TTC549 (cell line): ENCODE measurements around the gene SH3D19.

Source experiments
- FAIRE-seq: peaks from 2 replicates; lab custom pipeline; 2012; peaks lifted over from hg19 to GRCh38; lab: Jason Lieb, UNC

SH3D19 gene

DNA sequence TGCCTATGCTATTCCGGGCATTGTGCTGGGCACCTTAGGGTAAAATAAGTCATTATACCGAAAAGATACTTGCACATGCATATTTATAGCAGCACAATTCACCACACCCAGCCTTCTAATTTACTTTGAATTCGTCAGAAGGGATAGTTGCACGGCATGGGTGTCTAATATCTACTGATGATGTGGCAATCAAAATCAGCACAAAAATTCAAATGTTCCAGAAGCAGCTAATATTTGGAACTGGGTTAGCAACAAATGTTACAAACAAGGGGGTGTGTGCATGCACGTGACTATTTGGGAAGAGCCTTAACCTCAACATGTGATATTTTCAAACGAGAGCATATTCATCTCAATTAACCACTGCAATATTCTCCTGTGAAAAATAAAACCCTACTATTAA, 128.2 kb downstream of the SH3D19 start:
- no peak for FAIRE-seq

DNA sequence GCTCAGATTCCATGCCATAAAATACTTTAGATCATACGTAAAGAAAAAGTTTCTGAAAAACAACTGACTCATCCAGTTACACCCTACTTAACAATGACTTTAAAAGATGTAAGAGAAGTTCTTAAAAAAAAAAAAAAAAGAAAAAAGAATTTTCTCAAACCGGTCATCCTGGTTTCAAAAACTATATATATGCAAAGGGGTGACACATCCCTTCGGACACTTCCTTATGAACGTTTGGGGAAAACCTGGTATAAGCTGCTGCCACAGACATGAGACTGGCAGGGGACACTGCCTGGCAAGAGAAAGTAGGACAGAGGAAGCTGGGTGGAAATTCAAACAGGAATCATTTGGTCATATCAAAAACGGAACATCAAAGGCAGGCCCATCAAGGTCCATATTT, 129.6 kb downstream of the SH3D19 start:
- FAIRE-seq = no peak

DNA sequence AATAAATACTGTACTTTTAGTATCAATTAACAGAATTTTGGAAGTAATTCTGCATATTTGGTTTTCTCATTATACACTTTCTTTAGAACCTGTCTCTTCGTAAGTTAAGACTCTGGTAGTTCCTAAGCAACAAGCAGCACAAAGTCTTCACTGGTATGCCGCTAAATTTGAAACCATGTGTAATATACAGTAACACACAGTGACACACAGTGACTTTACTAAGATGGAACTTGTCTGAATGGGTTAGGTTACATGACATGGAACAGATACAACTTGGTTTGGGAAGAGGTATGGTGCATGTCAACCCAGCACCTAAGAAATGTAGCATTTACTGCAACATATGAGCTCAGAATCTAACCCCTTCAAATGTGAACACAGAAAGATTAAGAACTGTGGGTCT, 132.0 kb downstream of the SH3D19 start:
- no peak for FAIRE-seq

DNA sequence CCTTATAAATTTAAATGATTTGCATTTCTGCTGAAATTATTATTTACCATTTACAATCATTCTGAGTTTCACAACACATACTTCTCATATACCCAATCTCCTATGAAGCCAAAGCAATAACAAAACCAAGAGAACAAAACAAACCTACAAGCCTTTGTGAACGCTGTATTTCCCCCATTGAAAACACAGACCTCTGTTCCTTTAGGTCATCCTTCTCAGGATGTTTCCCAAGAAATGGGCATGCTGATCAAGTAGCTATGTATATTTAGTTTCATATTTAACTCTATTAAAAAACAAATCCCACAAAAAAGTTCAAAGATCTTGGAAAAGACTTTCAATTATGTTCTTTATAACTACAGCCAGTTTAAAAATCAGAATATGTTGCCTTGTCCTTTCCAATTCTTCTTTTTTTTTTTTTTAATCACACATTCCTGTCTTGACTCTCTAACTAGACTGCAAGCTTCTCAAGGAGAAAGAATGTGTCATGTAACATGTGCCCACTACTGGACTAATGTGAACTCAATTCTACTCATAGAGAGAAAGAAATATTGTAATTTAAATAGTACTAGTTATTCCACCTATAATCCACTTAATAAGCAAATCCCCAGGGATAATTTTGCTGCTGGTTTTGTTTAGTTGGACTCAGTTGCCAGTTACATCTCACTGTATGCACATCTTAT, 132.7 kb downstream of the SH3D19 start:
- FAIRE-seq = no peak

DNA sequence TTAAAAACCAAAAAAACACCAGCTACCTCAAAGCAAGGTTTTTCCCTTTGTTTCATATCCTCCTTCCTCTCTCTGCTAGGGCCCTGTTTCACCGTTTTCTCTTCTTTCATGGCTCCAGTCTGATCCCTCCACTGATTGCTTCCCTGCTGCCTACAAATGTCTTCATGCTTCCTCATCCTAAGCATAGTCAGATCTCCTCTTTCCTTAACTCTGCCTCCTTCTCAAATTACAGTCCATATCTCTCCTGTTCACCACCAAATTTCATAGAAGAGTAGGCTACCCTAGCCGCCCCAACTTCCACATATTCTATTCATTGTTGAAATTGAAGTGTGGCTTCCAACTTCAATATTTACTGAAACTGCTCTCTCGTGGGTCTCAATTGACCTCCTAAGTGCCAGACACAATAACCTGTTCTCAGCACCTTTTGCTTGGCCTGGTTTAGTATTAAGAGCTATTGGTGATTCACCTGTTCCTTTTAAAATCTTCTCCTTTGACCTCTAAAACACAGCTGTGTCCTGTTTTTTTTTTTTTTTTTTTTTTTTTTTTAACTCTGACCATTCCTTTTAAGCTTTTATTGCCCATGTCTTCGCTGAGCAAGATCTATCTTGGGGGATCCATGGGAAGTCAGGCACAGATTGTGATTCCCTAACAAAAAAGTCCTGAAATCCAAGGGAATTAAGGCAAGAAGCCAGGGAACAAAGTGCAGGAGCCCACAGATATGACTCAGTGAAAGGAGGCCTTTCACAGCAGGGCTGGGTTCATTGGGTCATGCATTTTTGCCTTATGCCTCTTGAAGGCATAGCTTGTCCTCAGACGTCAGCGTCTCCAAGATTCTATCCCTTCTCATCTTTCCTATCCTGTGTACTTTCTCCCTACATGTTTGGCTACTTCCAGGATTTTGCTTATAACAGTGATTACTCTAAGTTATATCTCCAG, 140.6 kb downstream of the SH3D19 start:
- FAIRE-seq = no peak

DNA sequence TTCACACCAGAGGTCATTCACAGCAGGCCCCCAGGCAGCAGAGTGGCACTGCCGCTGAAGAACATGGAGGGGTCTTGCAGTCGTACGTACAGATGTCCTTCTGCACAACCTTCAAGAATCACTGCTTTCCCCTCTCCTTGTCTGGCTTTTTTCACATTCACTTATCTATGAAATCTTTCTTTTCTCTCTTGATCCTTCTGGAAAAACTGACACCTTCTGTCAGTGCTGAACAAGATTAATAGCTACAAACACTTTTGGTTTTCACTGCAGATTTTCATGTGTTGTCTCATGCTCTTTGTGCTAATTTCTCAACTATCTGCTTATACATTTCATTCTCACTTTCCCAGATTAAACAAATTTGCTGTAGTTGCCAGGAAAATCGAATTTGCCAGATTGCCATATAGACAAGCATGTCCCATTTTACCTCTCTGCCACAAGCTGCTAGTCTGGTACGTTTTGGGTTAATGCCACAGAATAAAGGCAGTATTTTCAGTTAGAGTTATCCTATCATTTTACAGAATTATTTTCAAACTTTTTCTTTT, 142.9 kb downstream of the SH3D19 start:
- no peak for FAIRE-seq

DNA sequence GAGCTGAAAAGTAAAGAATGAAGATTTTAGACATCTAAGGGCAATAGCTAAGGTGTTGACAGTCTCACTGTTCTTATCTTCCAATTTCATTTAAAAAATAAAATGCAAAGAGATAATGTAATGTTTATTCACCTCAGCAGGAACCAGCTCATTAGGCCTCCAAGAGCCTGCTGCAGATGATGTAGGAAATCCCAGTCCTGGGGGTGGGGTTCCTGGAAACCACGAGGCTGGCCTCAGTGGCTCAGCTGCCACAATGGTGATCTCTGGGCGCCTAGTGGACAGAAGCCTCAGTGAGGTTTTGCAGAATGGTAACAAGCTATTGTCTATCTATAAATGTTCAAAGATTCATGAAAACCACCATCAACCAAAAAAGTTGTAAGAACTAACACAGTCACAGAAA, 148.7 kb downstream of the SH3D19 start:
- no peak for FAIRE-seq

DNA sequence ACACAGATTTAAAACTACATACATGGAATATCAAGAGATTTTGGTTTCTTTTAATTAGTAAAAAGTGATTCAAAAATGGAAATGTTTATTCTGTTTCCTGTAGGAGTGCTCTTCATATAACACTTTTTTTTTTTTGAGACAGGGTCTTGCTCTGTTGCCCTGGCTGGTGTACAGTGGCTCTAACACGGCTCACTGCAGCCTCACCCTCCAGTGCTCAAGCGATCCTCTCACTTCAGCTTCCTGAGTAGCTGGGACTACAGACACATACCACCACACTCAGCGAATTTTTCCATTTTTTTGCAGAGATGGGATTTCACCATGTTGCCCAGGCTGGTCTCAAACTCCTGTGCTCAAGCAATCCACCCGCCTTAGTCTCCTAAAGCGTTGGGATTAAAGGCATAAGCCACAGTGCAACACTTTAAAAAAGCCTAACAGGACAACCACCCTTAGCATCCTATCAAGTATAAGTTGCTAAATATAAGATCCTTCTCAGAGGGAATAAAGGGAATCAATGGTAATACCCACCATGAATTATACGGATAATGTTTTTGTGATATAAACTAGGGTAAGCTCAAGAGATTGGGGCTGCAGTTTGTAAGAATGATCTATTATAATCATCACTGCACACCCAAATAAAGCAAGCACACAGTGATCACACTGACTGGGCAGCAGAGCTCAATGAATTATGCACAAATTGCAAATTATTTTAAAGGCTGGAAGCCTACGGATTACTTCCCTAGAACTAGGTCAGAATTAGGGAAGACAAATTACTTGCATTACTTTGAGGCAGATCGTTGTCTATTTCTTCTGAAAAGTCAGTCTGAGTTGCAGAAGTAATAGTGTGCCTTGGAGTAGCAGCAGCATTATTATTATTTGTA, 149.4 kb downstream of the SH3D19 start:
- FAIRE-seq = no peak

DNA sequence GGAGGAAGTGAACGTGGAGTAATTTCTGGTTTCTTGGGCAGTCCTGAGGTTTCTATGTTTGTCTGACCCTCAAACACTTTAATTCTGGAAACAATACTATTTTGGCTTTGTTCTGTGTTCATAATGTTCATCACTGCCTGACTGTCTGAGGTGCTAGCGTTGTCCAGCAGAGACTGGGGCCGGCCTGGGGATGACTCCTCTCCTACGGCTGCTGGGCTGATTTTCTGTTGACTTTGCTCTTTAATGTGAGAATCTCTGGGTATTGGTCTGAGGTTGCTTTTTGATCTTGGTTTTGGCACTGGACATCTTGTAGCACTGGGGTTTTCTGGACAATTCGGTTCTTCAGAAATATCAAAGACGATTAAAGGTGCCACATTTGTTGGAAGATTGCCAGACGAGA, 150.2 kb downstream of the SH3D19 start:
- no peak for FAIRE-seq

DNA sequence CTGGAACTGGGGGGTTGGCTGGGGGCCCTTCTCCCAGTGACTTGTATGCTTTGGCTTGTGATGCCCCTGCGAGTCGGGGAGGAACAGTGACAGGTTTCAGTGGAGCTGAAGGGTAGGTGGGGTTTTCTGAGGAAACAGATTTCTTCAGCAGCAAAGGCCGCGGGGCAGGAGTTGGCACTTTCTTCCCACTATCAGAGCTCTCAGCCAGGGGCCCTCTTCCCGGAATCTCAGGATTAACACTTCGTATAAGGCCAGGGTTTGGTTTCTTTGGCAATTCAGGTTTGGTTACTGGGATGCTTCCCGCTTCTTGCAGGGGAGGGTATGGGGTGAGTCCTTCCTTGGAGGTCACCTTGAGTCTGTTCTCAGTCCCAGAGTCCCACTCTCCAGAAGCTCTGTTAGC, 150.6 kb downstream of the SH3D19 start:
- no peak for FAIRE-seq

DNA sequence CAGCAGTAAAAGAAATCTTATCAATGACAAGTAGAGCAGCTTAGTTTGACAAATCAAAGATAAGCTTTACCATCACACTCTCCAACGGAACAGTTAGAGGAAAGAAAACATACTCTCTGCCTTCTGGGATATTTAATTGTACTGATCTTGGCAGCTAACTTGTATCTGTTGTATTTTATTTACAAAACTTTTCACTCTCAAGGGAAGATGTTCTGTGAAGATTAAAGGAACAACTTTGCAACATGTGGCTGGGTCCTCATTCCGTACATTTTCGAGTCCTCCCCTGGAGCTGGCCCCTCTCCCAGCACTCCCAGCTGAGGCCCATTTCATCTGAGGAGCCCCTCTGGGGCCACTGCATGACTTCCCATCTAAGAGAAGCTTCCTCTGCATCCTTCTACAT, 151.5 kb downstream of the SH3D19 start:
- FAIRE-seq = no peak

DNA sequence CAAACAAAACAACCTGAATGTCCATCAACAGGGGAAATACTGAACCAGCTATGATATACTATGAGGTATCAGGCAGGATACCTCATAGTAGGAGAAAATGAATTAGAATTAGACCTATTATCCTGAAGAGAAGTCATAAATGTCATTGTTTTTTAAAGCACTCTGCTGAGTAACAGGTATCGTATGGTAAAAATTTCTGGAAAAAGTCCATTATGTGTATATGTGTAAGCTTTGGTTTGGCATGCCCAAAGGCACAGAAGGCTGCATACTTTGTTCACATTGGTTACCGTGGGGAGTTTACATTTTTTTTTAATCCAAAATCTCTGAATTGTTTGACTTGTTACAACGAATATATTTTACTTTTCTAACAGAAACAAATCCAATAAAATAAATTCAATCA, 155.5 kb downstream of the SH3D19 start:
- FAIRE-seq = no peak

DNA sequence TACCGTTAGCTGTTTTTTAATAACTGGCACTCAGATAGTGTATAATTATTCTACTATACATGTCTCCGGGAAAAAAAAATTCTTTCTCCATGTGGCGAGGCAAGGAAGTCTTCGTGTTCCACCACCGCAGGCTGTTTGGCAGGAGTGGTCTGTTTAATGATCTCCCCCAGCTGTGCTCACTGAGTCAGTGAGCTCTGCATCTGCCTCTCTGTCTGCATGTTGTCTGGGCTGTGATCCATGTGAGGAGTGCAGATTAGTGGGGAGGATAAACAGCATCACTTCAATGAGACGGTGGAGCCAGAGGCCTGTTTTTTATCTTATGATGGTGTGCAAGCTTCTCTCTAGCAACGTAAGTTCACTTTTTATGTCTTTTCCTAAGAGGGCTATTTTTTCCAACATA, 156.2 kb downstream of the SH3D19 start:
- FAIRE-seq = no peak

DNA sequence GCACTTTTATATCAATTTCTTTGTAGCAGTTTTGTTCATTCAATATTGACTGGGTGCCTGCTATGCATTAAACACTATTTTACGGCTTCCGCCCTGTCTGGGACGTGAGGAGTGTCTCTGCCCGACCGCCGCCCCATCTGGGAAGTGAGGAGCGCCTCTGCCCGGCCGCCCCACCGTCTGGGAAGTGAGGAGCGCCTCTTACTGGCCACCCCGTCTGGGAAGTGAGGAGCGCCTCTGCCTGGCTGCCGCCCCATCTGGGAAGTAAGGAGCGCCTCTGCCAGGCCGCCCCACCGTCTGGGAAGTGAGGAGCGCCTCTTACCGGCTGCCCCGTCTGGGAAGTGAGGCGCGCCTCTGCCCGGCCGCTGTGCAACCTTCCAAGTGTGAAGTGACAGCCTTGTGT, 157.8 kb downstream of the SH3D19 start:
- no peak for FAIRE-seq

DNA sequence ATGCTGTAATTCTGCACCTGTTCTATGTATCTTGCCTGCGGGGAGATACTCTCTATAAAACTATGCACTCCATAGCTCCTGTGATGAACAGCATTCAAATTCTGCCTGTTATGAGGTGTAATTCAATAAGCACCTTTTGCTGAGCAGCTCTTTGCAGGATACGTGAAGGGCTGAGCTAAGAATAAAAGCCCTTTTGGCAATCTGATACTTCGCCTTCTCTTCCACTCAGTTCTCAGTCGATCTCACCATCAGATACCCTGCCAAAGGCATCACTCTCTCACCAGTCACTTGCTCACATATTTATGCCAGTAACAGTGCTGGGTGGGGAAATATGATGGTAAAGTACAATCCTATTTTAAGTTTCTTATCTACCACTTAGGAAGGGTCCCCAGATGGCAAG, 158.8 kb downstream of the SH3D19 start:
- no peak for FAIRE-seq

DNA sequence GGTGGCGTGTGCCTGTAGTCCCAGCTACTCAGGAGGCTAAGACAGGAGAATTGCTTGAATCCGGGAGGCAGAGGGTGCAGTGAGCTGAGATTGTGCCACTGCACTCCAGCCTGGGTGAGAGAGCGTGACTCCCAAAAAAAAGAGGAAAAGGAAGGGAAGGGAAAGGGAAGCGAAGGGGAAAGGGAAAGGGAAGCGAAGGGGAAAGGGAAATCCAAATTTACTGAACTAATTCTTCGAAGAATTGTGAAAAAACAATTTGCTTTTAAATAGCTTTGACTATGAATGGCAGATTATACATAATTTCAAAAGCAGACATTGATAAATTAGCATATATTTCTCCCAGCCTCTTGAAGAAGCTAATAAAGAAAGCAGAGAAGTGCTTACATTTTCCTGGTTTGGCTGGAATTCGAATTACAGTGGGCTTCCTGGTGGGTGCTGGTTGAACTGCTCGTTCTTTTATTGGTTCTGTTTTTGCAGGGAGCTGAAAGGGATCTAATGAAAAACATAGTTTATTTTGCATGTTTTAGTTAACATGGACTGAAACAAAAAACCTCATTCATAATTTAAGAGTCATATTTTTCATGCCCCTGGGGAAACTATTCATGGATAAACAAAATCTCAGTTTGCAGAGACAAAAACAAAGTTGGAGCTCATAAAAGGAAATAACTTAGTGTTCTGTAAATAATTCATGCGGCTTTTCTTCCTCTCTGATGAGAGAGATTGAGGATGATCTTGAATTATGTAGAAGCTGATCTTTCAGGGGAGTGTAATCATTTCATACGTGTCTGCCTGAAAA, 160.0 kb downstream of the SH3D19 start:
- FAIRE-seq = no peak

DNA sequence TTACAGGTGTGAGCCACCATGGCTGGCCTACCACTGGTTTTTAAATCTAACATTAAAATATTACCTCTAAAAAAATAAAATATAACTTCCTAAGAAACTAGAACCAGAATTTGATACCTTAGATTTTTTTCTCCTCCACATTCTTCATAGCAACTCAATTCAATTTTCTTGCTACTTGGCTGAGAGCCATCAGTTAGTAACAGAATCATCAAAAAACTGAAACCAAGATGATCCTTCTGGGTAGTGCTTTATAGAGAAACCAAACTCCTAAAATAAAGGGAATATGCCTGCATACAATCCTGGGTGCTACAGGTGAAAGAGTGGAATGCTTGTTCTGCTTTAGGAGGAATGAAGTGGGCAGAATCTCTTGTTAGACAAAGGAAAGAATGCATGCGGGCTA, 161.6 kb downstream of the SH3D19 start:
- FAIRE-seq = no peak

DNA sequence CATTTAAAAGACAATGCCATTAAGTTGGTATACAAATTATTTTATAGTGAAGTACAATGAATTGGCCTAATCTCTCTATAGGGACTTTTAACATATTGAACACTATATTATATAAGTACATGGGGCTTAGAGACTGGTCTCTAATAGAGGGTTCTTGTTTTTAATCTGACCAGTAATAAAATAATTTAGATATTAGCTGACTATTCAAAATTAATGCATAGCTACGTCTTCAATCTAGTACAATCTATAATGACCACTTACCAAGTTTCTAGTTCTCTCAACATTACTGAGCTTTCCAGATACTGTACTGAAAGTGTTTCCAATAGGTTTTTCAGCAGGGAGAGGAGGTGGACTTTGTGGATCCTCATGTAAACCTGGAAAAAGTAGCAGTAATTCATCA, 166.4 kb downstream of the SH3D19 start:
- FAIRE-seq = no peak

DNA sequence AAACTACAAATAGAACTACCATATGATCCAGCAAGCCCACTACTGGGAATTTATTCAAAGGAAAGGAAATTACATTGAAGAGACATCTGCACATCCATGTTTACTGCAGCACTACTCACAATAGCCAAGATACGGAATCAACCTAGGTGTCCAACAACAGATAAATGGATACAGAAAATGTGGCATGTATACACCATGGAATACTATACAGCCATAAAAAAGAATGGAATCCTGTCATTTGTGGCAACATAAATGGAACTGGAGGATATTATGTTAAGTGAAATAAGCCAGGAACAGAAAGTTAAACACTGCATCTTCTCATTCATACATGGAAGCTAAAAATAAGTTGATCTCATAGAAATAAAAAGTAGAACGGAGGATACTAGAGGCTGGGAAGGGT, 167.9 kb downstream of the SH3D19 start:
- no peak for FAIRE-seq

DNA sequence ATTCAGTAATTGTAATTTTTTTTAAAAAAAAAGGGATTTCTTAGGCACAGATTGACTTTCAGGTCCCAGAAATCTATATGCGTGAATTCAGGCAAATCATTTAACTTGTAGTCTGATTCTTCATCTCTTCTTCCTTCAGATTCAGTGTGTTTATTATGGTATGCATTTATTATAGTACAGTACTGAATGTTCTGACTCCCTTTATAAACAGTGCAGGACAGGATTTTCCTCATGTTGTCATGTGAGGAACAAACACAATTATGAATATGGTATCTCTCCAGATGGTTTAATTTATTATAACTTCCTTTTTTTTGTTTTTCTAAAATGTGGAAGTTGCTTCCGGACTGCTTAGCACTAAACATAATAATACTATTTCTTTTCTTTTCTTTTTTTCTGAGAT, 171.8 kb downstream of the SH3D19 start:
- FAIRE-seq = no peak

DNA sequence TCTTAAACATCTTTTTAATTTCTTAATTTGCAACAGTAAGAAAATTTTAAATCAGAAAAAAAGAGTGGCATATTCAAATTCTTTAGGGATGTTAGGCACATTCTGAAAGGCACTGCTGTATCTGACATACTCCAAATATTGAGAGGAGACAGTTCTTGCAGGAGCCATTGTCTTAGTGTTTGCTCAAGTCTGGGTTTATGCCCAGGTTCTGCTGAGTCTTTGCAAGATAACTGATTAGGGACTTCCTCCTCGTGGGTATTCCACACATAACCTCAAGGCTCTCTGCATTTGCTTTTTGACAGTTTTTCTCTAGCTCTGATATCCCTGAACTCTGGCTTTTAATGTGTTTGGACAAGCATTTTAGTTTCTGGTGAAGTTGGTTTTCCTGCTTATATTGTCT, 173.4 kb downstream of the SH3D19 start:
- no peak for FAIRE-seq
